ENCODE results near the gene C12orf42.

GRCh38 chr12:103423516-103423910 is 72.3 kb downstream of the C12orf42 start:
- TF ChIP-seq CTCF (IDR thresholded peaks at IDR 0.05; ENCODE audit: insufficient read depth, low read length) (no peak), POLR2AphosphoS5 (IDR thresholded peaks at IDR 0.05; ENCODE audit: low read depth) (no peak), GABPA (IDR thresholded peaks at IDR 0.05; ENCODE audit: low read depth) (no peak), REST (IDR thresholded peaks at IDR 0.05; ENCODE audit: insufficient replicate concordance, low read depth) (no peak), SPI1 (IDR thresholded peaks at IDR 0.05; ENCODE audit: borderline replicate concordance, low read depth) (no peak)
